GM12865 (cell line): ENCODE measurements around the gene GPR32.
"Not testable (repeated sequence)": the region's sequence is repeated elsewhere in the genome, so short reads cannot be mapped to it uniquely, and the experiment has no call there.

ENCODE experiments used
- DNase-seq: peaks from one replicate; pipeline ENCODE4 v3.0.0; 2010; ENCODE audit warnings: low read depth
- H3K4me3 ChIP-seq: 2 replicates; pipeline ENCODE4 v1.5.1; 2011; ENCODE audit warnings: mild to moderate bottlenecking, low read depth, low read length, control low read depth
- CTCF ChIP-seq: IDR thresholded peaks from 2 replicates; pipeline ENCODE4 v1.5.1; 2011; ENCODE audit warnings: low read length, control low read depth, low read depth, inconsistent platforms; ENCODE audit not compliant: insufficient read depth; ENCODE audit errors: missing control alignments

GPR32 gene

GRCh38 chr19:50750010-50750409 lies 20.3 kb upstream of the GPR32 start:
- H3K4me3 ChIP-seq = no peak overlapping the region
- TF ChIP-seq CTCF = no peak
- DNase-seq = no peak

- DNase-seq = no peak
- no peak for TF ChIP-seq CTCF
Measured at GRCh38 chr19:50753879-50754278, 16.4 kb upstream of the GPR32 start.

GRCh38 chr19:50756244-50756643 lies 14.0 kb upstream of the GPR32 start:
- H3K4me3 ChIP-seq, DNase-seq: not testable (repeated sequence)

More at GRCh38 chr19:50753879-50754278, 16.4 kb upstream of the GPR32 start:
- H3K4me3 ChIP-seq = no peak overlapping the region

GRCh38 chr19:50757624-50758023 lies 12.6 kb upstream of the GPR32 start:
- H3K4me3 ChIP-seq, DNase-seq: not testable (repeated sequence)

- not testable (repeated sequence) for H3K4me3 ChIP-seq, DNase-seq
Measured at GRCh38 chr19:50759076-50759475, 11.2 kb upstream of the GPR32 start.

- TF ChIP-seq CTCF = no peak
- no peak overlapping the region for H3K4me3 ChIP-seq
- peak; percentile 28 for DNase-seq
Measured at GRCh38 chr19:50759886-50760285, 10.4 kb upstream of the GPR32 start.

- not testable (repeated sequence) for DNase-seq, H3K4me3 ChIP-seq
Measured at GRCh38 chr19:50761501-50761900, 8.8 kb upstream of the GPR32 start.

- not testable (repeated sequence) for DNase-seq, H3K4me3 ChIP-seq
Measured at GRCh38 chr19:50763521-50763920, 6.7 kb upstream of the GPR32 start.

- no peak for TF ChIP-seq CTCF
- DNase-seq = no peak
- H3K4me3 ChIP-seq = no peak overlapping the region
Measured at GRCh38 chr19:50764409-50764808, 5.9 kb upstream of the GPR32 start.

GRCh38 chr19:50766746-50767145 lies 3.5 kb upstream of the GPR32 start:
- H3K4me3 ChIP-seq, DNase-seq: not testable (repeated sequence)

- not testable (repeated sequence) for DNase-seq, H3K4me3 ChIP-seq
Measured at GRCh38 chr19:50767263-50767662, 3.0 kb upstream of the GPR32 start.
